NCI-H2196 treated with DMSO at 0.1 percent for 48 hours (cell line): ENCODE results near the gene ZBTB20.

ENCODE experiments used
- DNase-seq: peaks from one replicate; lab custom pipeline; 2025; ENCODE audit not compliant: unreplicated experiment; lab: John Stamatoyannopoulos, UW

ZBTB20 gene

DNA sequence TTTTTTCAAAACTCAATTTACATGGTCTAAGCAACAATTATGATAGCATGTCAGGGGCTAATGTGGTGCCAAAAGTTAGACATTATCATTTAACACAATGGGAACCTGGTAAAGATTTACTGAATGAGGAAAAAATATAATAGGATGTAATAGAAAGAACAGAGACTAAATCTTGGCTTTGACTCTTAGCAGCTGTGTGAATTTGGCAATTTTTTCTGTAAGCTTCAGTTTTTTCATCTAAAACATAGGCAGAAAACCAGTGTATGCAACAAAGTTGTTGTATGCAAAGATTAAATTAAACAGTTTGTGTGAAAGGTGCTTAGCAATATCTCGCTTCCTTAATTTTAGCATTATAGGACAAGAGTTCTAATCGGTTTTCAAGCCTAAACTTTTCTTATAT is 57.6 kb downstream of the ZBTB20 start:
- DNase-seq = no peak

DNA sequence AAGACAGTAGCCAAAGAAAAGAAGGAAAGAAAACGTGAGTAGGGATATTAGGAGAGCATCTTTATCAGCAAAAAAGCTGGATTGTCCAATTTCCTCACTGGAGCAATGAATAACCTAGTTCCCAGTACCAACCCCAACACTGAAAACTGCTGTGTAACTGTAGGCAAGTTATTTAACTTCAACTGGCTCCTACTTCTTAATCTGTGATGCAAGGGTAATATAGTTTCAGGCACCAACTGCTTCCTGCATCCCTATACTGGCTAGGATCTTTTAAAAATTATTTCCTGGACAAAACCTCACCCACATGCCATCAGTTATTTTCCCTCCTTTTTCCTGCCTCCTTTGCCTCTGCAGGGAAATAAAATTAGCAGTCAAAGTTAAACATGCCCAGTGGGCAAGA is 59.6 kb downstream of the ZBTB20 start:
- DNase-seq = no peak

DNA sequence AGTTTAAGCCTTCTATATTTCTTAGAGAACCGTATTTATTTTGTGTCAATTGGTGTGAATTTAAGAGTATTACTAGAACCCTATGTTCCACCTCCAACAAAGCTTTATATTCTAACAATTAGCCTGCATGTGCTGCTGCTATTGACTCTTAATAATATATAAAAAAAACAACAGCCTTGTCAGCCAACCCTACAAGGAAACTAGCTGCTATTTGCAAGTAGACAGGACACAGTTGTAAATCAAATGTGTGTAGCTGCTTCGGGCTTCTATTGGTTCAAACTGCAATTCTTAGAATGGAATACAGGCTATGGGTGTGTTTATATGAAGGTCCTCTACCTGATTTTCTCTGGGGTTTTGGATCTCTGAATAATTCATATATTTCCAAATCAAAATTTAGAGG is 60.7 kb downstream of the ZBTB20 start:
- no peak for DNase-seq

DNA sequence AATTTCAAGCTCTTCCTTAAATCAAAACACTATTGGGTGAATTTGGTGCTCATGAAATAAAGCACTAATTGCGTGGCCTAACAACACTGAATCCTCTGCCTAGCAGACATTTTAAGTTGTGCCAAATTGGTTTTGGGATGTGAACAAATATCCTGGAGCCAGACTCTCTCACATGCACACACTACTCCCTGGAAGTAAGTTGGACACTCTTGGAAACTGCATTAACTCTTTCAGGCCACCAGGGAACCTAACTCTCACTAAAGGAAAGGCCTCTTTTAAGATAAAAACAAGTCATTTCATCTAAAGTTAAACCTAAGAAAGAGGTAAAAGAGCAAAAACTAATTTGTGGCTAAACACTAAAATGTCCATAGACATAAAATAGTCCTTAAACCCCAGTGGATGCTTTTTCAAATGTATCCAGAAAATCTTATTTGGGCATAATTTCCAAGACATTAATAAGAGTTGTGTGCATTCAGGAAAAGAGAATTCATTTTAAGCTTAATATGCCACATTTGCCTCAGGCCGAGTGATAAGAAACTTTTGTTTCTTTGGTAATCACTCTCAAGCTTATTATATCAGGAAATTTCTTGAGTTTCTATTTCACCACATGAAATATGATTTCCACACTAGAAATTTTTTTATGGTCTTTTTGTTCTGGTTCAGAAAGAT is 61.8 kb downstream of the ZBTB20 start:
- DNase-seq = no peak

DNA sequence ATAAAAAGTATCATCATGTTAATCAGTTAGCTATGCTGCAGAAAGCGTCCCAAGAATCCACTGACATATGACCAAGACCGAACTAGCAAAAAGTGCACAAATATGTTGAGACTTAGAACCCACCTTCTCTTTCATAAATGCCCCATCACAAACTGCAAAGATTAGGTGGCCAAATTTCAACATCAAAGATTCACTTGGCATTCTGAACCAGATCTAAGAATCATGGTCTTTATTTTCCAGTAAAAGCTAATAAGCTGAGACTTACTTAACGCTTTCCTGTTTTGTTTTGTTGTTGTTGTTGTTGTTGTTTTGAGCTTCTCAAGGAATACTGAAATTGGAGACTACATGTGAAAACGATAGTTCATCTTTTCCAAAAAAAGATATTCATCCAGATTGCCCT is 62.4 kb downstream of the ZBTB20 start:
- DNase-seq = no peak

DNA sequence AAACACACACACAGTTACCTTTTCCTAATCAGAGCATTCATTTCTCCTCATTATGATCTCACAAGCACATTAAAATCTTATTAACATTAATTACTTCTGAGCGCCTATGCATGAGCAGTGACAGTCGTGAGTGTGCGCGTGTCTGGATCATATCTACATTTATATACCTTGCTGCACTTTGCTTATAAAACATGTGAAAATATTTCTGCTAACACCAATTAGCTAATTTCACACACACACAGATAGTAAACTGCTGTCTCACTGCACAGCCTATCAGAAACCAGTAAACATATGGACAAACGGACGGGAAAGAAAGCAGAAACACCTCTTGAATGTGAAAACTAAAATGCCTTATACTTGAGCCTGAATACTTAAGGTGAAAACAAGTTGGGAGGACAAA is 64.8 kb downstream of the ZBTB20 start:
- DNase-seq = no peak

DNA sequence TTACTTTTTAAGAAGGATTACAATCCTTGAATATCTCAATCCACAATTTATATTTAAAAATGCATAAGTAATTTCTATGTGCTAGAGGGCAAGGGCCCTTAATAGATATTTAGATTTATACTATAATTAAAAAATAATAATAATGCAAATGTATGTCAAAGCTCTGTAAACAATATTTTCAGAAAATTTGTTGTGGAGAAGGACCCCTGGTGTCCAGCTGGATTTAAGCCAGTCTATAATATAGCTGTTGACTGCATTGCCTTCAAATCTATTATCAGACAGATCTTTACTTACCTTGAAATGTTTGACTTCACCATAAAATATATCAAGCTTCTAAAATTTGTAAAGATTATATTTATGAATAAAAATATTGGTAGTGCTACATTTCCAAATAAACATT is 65.6 kb downstream of the ZBTB20 start:
- DNase-seq = no peak

DNA sequence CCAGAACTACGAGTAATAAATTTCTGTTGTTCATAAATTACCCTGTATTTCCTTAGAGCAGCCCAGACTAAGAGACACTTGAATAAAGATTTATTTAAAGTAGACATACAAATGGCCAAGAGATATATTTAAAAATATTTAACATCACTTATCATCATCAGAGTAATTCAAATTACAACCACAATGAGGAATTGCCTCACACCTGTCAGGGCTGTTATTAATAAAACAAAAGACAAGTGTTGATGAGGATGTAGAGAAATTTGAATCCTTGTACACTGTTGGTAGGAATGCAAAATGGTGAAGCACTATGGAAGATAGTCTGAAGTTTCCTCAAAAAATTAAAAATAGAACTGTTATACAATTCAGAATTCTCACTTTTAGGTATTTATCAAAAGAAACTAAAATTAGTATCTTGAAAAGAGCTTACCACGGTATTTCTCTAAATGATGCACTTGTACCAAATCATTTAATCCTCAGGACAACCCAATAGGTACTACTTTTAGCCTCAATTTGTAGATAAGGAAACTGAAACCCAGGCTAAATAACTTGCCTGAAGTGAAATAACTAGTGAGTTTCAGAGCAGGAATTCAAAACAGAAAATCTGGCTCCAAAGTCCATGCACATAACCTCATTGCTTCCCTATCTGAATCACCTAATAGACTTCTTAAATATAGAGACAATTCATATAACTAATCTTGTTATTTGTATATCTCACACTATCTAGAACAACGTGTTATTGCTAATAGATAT is 69.4 kb downstream of the ZBTB20 start:
- no peak for DNase-seq

DNA sequence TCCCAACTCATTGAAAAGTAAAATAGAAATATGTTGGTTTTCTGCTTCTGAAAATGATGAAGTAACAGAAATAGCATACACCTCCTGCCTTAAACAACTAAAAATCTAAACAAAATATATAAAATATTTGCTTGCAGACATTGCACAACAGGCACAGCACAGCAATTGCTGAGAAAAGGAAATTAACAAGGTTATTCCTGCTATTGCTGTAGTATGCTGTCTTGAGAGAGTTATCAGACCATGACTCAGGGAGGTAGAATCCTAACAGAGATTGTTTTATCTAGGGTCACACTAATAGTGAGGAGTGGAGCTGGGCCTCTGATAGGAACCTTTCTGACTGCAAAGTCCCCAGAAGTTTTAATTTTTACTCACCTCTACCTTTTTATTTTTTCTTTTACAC is 72.6 kb downstream of the ZBTB20 start:
- no peak for DNase-seq

DNA sequence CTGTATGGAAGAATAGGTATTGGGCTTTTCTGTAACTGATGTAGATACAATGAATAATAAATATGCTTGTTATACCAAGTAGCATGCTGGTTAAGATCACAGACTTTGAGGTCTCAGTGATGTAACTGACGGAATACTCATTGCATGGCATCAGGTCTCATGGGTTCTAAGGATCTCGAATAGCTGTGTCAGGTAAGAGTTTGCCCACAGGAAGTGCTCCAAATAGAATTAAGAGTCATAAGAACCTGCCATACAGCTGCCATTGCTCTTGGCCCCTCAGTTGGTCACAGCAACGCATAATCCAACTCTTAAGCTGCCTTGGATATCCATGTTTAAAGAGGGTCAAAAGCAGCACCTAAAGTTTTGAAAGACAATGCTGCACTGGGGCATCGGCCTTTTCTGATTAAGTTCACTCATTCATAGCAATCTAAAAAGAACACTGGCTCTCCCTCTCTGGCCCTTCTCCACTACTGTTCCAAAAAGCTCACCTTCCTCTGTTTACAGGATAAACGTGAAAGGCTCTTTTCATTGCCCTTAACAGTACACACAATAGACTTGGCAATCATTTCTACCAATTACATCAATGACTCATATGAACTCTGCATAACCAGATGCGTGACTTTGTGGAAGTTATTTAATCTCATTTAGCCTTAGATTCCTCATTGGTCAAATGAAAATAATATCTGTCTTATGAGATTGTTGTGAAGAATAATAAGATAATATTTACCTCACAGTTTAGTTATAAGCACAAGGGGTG is 74.6 kb downstream of the ZBTB20 start:
- DNase-seq = peak; percentile 84

DNA sequence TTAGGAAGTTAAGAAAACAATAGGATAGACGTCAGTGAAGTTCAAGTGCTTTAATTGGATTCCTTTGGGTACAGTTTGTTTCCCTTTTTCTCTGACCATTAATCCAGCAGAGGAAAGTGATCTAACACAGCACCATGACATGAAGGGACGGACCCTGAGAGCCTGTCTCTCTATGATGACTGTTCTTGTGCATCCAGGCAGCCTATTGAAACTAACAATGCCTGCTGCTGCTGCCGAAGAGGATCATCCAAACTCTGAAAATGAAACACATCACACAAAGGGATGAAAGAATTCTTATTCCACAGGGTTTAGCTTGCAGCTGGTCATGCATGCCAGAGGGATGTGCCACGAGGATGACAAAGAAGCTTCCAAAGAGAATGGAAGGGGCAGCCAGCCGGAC is 75.5 kb downstream of the ZBTB20 start:
- no peak for DNase-seq

DNA sequence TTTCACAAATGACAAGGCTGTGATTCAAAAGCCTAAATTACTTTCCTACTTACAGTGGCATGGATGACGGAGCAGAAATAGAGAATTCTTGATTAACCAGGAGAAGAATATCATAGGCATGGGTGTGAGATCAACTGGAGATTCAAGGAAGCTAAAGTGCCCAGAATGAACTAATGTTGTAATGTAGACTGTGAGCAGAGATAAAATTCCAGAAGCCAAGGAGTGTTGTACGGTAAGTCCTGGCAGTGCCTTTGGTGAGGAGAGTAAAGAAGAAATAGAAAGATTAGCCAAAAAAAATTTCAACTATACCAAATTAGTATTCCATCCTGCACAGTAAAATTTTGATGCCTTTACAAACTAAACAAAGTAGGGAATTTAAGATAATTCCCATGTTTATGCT is 75.9 kb downstream of the ZBTB20 start:
- DNase-seq = no peak

DNA sequence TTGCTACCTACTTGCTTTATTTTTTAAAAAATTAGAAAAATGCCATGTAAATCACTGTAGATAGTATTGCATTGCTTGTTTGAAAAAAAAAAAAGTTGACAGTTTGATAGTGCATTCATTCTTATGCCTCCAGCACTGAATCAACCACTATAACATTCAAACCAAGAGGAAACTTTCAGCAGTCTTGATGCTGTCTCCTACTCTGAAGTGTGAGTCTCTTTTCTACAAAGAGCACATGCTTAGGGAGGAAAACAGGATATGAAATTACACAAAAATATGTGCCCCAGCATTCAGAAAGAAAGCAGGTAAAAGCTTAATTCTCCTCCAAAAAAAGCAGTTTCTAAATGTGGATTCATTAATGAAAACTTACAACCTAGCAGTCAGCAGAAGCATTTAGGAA is 78.3 kb downstream of the ZBTB20 start:
- no peak for DNase-seq

DNA sequence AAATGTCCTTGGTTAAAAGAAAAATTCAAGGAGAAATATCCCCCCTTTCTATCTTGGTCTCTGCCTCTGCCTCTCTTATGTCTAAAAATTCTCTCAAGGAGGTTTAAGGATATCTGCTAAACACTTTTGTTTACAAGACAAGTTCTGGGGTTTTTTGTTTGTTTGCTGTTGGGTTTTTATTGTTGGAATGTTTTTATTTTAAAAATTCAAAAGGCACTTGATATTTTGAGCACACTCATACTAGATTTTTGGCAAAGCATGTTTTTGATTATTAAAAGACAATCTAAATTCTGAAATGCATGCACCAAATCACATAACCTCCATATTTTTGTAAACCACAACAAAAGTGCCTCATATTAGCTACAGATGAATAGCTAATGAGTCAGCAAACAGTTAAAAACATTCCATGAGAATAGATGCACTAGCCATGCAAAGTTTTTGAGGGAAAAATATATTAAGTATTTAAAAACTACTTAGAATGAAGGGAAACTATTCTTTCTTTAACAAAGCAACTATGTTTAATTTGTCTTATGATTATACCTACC is 84.6 kb downstream of the ZBTB20 start:
- DNase-seq = no peak

DNA sequence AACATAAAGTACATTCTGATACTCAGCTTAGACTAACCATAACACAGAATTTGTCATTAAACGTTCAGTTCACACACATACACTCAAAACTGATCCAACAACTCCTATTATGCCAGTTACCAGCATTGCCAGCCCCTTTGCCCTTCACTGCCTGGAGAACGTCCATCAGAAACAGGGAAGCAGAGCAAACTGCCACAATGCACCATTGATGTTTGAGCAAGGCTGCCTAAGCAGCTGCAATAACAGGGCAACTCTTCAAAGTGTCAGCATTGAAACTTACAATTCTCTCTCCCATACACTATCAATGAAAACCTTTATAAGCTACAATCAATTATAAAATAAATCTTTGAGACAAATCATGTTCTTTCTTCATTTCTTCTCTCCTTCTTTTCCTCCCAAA is 85.1 kb downstream of the ZBTB20 start:
- no peak for DNase-seq

DNA sequence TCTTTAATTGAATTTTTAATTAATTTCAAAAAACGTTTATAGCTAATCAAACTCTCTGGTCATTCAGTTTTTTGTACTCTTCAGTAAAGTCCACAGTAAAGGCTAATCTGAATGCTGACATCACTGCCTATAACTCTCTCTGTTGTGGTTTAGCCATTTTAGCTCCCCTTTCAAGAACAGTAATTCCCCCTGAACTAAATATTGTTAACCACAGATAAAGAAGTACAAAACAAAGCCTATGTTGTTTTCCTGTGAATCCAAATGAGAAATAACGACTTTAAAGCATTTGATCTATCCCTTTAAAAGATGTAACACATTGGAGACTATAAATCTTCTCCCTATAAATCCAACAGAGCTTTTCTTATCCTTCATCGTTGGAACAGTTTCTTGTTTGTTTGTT is 94.2 kb downstream of the ZBTB20 start:
- DNase-seq = no peak

DNA sequence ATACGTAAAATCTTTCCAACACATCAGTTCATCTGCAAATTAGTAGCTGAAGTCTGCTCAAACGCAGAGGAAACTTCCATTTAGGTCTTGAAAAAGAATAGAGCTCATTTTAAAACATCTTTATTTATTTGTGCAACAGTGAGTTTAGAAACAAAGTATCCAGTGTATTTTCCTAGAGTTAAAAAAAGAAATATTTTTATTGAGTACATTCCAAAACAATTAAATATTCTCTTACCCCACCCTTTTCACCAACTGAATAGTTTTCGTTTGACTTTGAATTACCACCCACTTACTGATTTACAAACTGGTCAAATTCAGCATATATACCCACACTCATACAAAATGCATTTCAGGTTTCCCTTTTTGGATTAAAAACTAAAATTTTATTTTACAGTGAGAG is 104.7 kb downstream of the ZBTB20 start:
- DNase-seq = no peak

DNA sequence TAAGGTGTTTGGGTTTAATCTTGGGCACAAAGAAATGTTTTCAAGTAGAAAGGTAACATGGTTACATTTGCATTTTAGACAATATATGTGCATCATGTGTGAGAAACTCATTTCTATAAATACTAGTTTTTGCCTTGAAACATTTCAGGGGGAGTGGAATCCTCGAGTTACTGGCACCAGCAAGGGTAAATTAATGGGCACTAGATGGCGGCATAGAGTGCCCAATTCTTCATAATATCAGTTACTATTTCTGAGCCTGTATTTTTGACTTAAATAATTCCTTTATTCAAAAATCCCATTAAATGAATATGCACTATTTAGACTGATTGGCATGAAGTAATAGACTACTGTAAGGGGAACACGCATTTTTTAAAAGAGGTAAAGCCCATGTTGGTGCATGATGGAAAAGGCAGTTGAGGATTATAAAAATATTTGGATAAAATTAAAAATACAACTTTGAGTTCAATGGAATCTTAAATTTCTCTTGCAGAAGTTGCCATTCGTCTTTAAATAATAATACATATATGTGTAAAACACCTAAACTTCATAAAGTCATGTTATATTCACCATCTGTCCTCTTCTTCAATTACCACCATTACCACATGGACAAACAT is 106.3 kb downstream of the ZBTB20 start:
- DNase-seq = no peak

DNA sequence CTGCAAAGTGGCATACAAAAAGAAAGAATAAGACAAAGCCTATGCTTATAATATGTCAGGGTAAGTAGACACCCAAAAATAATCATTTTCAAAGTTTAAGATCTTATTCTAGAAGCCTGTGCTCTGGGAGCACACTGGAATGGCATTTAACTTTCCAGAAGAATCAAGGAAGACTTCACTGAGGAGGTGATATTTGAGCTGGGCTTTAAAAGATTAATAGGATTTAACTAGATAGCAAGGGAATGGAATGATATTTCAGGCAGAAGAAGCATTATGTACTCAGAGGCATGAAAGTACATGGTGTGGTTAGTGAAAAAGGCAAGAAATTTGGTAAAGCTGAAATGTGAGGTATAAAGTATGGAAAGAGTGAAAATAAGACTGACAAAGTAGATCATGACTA is 106.8 kb downstream of the ZBTB20 start:
- no peak for DNase-seq

DNA sequence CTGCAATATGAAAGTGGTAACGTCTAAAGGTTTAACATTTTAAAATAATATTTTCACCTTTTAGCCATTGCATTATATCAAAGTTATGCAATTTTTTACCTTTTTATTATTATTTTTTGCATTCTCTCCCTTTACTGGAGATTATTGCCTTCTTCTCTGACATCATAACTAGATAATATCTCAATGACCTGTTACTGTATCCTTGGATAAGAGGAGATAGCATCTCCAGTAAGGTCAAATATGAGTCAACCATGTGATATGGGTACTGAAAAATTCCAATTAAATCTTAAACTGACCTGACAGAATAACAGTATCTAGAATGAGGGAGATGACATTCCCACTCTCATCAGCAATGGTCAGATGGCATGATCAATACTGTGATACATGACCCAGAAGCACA is 108.3 kb downstream of the ZBTB20 start:
- DNase-seq = no peak

DNA sequence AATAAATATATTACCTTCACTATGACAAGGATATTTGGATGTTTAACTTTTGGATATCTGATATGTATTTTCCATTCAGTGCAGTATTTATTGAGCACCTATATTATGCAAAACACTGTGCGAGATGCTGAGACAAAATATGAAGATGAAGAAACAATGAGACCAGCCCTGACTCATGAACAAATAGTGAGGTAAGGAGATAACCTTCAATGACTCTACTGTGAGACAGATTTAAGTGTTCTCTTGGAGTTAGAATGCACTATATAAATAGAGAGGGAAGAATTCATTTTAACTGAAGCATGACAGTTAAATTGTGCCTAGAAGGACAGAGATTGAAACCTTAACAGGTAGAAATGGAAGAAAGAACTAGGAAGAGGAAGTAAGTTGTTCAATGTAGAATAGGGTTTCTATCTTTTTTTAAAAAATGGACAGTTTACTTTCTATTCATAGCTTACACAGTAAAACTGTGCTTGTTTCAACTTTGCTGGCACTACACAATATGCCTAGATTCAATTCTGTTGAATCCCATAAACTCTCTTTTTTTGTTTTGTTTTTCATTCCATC is 124.2 kb downstream of the ZBTB20 start:
- DNase-seq = no peak
